ENCODE results near the gene ENDOU. TPM values are rescaled to one million over a fixed set of nuclear protein-coding genes. Genes with fewer than 3 reads are reported as not detected.

ENDOU gene
- total RNA-seq, 1 experiment from 2014 or later: not detected

DNA sequence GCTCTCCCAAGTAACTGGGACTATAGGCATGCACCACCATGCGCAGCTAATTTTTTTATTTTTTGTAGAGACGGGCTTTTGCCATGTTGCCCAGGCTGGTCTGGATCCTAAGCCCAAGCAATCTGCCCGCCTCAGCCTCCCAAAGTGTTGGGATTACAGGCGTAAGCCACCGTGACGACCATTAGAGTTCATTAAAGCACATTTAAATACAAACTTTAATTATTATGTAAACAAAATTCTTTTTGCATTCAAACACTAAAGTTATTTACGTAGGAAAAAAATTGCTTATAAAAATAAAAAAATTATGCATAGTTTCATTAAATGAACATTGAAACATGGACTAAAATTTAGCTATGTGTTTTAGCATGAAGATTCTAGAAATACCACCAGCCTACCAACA, 26.7 kb downstream of the ENDOU start:
- no peak for ATAC-seq
- DNase-seq (ENCODE audit: low spot score): no peak
- H3K9me3 Mint-ChIP-seq: no peaks in the 10 kb centered on the region
- H3K4me1 Mint-ChIP-seq: peaks cover 4% of the 10 kb centered on the region
- no peak overlapping the region for H3K4me3 Mint-ChIP-seq
- no peaks in the 10 kb centered on the region for H3K27me3 Mint-ChIP-seq (ENCODE audit: low read depth)
- CTCF ChIA-PET: interaction anchor here (1.2 kb wide), 1 partner anchor 62 kb away, joined by 4 read pairs; no protein-coding TSS in a partner anchor
- TF ChIP-seq, protein P1, sequence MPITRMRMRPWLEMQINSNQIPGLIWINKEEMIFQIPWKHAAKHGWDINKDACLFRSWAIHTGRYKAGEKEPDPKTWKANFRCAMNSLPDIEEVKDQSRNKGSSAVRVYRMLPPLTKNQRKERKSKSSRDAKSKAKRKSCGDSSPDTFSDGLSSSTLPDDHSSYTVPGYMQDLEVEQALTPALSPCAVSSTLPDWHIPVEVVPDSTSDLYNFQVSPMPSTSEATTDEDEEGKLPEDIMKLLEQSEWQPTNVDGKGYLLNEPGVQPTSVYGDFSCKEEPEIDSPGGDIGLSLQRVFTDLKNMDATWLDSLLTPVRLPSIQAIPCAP (CRISPR knock-in tag; IDR thresholded peaks at IDR 0.05): no peak
- TF ChIP-seq, protein P2, sequence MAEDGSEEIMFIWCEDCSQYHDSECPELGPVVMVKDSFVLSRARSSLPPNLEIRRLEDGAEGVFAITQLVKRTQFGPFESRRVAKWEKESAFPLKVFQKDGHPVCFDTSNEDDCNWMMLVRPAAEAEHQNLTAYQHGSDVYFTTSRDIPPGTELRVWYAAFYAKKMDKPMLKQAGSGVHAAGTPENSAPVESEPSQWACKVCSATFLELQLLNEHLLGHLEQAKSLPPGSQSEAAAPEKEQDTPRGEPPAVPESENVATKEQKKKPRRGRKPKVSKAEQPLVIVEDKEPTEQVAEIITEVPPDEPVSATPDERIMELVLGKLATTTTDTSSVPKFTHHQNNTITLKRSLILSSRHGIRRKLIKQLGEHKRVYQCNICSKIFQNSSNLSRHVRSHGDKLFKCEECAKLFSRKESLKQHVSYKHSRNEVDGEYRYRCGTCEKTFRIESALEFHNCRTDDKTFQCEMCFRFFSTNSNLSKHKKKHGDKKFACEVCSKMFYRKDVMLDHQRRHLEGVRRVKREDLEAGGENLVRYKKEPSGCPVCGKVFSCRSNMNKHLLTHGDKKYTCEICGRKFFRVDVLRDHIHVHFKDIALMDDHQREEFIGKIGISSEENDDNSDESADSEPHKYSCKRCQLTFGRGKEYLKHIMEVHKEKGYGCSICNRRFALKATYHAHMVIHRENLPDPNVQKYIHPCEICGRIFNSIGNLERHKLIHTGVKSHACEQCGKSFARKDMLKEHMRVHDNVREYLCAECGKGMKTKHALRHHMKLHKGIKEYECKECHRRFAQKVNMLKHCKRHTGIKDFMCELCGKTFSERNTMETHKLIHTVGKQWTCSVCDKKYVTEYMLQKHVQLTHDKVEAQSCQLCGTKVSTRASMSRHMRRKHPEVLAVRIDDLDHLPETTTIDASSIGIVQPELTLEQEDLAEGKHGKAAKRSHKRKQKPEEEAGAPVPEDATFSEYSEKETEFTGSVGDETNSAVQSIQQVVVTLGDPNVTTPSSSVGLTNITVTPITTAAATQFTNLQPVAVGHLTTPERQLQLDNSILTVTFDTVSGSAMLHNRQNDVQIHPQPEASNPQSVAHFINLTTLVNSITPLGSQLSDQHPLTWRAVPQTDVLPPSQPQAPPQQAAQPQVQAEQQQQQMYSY (CRISPR knock-in tag; IDR thresholded peaks at IDR 0.05): no peak
- TF ChIP-seq, protein P3, sequence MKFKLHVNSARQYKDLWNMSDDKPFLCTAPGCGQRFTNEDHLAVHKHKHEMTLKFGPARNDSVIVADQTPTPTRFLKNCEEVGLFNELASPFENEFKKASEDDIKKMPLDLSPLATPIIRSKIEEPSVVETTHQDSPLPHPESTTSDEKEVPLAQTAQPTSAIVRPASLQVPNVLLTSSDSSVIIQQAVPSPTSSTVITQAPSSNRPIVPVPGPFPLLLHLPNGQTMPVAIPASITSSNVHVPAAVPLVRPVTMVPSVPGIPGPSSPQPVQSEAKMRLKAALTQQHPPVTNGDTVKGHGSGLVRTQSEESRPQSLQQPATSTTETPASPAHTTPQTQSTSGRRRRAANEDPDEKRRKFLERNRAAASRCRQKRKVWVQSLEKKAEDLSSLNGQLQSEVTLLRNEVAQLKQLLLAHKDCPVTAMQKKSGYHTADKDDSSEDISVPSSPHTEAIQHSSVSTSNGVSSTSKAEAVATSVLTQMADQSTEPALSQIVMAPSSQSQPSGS (CRISPR knock-in tag; IDR thresholded peaks at IDR 0.05; ENCODE audit: borderline replicate concordance, low read depth): no peak
- no peak for TF ChIP-seq ZNF263 (CRISPR knock-in tag; IDR thresholded peaks at IDR 0.05; ENCODE audit: low read depth)
- no peak for TF ChIP-seq ELF4 (CRISPR knock-in tag; IDR thresholded peaks at IDR 0.05; ENCODE audit: low read depth)
- TF ChIP-seq, protein P4, sequence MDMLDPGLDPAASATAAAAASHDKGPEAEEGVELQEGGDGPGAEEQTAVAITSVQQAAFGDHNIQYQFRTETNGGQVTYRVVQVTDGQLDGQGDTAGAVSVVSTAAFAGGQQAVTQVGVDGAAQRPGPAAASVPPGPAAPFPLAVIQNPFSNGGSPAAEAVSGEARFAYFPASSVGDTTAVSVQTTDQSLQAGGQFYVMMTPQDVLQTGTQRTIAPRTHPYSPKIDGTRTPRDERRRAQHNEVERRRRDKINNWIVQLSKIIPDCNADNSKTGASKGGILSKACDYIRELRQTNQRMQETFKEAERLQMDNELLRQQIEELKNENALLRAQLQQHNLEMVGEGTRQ (CRISPR knock-in tag; IDR thresholded peaks at IDR 0.05): no peak
- TF ChIP-seq, protein P5, sequence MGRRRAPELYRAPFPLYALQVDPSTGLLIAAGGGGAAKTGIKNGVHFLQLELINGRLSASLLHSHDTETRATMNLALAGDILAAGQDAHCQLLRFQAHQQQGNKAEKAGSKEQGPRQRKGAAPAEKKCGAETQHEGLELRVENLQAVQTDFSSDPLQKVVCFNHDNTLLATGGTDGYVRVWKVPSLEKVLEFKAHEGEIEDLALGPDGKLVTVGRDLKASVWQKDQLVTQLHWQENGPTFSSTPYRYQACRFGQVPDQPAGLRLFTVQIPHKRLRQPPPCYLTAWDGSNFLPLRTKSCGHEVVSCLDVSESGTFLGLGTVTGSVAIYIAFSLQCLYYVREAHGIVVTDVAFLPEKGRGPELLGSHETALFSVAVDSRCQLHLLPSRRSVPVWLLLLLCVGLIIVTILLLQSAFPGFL (CRISPR knock-in tag; IDR thresholded peaks at IDR 0.05; ENCODE audit: borderline replicate concordance): no peak
- no peak for TF ChIP-seq MXD4 (CRISPR knock-in tag; IDR thresholded peaks at IDR 0.05; ENCODE audit: borderline replicate concordance)
- no peak for TF ChIP-seq ETV6 (CRISPR knock-in tag; IDR thresholded peaks at IDR 0.05)
- no peak for TF ChIP-seq SMAD4 (CRISPR knock-in tag; IDR thresholded peaks at IDR 0.05)
- no peak for TF ChIP-seq FOXP1 (CRISPR knock-in tag; IDR thresholded peaks at IDR 0.05; ENCODE audit: borderline replicate concordance)
- TF ChIP-seq, protein P6, sequence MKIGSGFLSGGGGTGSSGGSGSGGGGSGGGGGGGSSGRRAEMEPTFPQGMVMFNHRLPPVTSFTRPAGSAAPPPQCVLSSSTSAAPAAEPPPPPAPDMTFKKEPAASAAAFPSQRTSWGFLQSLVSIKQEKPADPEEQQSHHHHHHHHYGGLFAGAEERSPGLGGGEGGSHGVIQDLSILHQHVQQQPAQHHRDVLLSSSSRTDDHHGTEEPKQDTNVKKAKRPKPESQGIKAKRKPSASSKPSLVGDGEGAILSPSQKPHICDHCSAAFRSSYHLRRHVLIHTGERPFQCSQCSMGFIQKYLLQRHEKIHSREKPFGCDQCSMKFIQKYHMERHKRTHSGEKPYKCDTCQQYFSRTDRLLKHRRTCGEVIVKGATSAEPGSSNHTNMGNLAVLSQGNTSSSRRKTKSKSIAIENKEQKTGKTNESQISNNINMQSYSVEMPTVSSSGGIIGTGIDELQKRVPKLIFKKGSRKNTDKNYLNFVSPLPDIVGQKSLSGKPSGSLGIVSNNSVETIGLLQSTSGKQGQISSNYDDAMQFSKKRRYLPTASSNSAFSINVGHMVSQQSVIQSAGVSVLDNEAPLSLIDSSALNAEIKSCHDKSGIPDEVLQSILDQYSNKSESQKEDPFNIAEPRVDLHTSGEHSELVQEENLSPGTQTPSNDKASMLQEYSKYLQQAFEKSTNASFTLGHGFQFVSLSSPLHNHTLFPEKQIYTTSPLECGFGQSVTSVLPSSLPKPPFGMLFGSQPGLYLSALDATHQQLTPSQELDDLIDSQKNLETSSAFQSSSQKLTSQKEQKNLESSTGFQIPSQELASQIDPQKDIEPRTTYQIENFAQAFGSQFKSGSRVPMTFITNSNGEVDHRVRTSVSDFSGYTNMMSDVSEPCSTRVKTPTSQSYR (CRISPR knock-in tag; IDR thresholded peaks at IDR 0.05): no peak
- TF ChIP-seq, protein P7, sequence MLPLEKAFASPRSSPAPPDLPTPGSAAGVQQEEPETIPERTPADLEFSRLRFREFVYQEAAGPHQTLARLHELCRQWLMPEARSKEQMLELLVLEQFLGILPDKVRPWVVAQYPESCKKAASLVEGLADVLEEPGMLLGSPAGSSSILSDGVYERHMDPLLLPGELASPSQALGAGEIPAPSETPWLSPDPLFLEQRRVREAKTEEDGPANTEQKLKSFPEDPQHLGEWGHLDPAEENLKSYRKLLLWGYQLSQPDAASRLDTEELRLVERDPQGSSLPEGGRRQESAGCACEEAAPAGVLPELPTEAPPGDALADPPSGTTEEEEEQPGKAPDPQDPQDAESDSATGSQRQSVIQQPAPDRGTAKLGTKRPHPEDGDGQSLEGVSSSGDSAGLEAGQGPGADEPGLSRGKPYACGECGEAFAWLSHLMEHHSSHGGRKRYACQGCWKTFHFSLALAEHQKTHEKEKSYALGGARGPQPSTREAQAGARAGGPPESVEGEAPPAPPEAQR (CRISPR knock-in tag; IDR thresholded peaks at IDR 0.05): no peak
- TF ChIP-seq ZNF232 (CRISPR knock-in tag; IDR thresholded peaks at IDR 0.05): no peak
- H3K36me3 Mint-ChIP-seq: peaks cover 32% of the 10 kb centered on the region
- no peak overlapping the region for H3K27ac Mint-ChIP-seq
- POLR2A ChIA-PET: no interaction called here
